ENCODE data around the gene CALHM1. TPM values are rescaled to one million over a fixed set of nuclear protein-coding genes. Genes with fewer than 3 reads are reported as not detected.
A peak's percentile ranks its signal among the peaks of the same experiment; 100 is the strongest.

The CALHM1 gene
- total RNA-seq, 1 donor from 2014 or later = not detected

DNA sequence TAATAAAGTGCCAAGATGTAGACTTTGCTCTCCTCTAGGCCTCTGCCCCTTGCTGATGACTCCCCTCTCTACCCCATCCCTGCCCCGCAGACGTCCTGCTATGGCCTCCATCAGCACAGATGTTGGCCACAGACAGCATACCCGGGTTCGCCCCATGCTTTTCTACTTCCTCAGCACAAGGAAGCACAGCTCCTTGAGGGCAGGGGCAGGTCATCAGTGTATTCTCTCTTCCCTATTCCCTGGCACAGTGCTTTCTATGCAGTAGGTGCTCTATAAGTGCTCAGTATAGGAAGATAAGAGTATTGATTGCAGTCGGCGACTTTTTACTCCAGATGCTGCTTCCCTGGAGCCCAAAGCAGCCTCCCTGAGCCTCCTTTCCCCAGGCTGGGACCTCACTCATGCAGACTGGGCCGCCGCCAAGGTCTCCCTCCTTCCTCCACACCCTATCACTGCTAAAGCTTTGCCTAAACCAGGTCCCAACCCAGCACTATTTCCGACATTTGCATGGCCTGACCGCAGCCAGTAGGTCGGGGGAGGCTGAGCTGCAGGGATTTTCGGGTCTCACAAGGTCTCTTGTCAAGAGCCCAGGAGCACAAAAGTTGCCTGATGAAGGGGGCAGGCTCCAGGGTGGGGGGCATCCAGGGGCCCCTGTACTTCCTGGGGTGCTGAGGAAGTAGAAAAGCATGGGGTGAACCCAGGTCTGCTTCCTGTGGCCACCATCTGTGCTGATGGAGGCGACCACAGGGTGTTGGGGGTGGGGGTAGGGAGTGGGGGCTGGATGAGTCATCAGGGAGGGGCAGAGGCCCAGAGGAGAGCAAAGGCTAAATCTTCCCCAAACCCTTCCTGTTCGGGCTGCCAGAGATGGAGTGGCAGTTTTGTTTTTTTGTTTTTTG lies 12.3 kb upstream of the CALHM1 start:
- H3K4me3 Mint-ChIP-seq (ENCODE audit: unreplicated experiment) = no peak overlapping the region
- no peaks in the 10 kb centered on the region for H3K27me3 Mint-ChIP-seq (ENCODE audit: unreplicated experiment)
- TF ChIP-seq, protein P1, sequence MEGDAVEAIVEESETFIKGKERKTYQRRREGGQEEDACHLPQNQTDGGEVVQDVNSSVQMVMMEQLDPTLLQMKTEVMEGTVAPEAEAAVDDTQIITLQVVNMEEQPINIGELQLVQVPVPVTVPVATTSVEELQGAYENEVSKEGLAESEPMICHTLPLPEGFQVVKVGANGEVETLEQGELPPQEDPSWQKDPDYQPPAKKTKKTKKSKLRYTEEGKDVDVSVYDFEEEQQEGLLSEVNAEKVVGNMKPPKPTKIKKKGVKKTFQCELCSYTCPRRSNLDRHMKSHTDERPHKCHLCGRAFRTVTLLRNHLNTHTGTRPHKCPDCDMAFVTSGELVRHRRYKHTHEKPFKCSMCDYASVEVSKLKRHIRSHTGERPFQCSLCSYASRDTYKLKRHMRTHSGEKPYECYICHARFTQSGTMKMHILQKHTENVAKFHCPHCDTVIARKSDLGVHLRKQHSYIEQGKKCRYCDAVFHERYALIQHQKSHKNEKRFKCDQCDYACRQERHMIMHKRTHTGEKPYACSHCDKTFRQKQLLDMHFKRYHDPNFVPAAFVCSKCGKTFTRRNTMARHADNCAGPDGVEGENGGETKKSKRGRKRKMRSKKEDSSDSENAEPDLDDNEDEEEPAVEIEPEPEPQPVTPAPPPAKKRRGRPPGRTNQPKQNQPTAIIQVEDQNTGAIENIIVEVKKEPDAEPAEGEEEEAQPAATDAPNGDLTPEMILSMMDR (IDR thresholded peaks at IDR 0.05) = no peak
- no peak for DNase-seq (ENCODE audit: extremely low spot score, unreplicated experiment)
- no peaks in the 10 kb centered on the region for H3K36me3 Mint-ChIP-seq (ENCODE audit: unreplicated experiment)
- H3K4me1 Mint-ChIP-seq (ENCODE audit: unreplicated experiment) = peaks cover 20% of the 10 kb centered on the region
- H3K27ac Mint-ChIP-seq (ENCODE audit: unreplicated experiment) = no peak overlapping the region
- H3K9me3 Mint-ChIP-seq (ENCODE audit: unreplicated experiment) = no peaks in the 10 kb centered on the region

DNA sequence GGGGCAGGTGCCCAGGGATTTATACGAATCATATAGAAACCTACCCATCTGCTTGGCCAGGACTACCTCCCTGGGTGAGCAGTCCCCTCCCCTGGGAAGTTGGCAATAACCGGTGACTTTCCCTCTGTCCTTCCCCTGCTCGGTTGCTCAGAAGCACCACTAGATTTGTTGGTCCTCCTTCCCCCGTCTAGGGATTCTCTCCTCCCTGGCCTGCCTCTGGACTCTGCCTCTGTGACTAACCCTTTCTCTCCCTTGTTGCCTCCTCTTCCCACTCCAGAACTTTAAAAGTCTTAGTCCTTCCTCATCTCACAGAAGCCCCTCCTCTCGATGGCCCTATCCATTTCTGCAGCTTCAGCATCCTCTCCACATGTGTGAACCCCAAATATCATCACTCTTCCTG lies 10.5 kb upstream of the CALHM1 start:
- H3K4me3 Mint-ChIP-seq (ENCODE audit: unreplicated experiment) = no peak overlapping the region
- DNase-seq (ENCODE audit: extremely low spot score, unreplicated experiment) = no peak

DNA sequence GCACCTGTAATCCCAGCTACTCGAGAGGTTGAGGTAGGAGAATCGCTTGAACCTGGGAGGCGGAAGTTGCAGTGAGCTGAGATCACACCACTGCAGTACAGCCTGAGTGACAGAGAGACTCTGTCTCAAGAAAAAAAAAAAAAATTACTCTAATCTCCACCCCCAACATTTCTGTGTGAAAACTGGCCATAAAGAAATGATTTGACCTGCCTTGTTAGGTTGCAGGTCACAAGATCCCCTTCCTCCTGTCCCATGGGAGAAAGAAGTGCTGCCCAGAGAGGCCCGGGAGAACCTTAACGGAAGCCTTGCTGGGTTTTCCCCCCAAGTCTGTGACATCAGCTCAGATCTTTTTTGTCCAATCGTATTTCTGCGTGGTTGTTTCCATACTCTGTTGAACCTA lies 8.7 kb upstream of the CALHM1 start:
- DNase-seq (ENCODE audit: extremely low spot score, unreplicated experiment) = no peak
- no peaks in the 10 kb centered on the region for H3K9me3 Mint-ChIP-seq (ENCODE audit: unreplicated experiment)
- peaks cover 20% of the 10 kb centered on the region for H3K4me1 Mint-ChIP-seq (ENCODE audit: unreplicated experiment)
- TF ChIP-seq, protein P1 (IDR thresholded peaks at IDR 0.05) = no peak
- no peaks in the 10 kb centered on the region for H3K36me3 Mint-ChIP-seq (ENCODE audit: unreplicated experiment)
- H3K4me3 Mint-ChIP-seq (ENCODE audit: unreplicated experiment) = no peak overlapping the region
- no peaks in the 10 kb centered on the region for H3K27me3 Mint-ChIP-seq (ENCODE audit: unreplicated experiment)
- no peak overlapping the region for H3K27ac Mint-ChIP-seq (ENCODE audit: unreplicated experiment)

More for the DNA sequence above, 10.5 kb upstream of the CALHM1 start:
- H3K4me1 Mint-ChIP-seq (ENCODE audit: unreplicated experiment) = peaks cover 20% of the 10 kb centered on the region
- TF ChIP-seq, protein P1 (IDR thresholded peaks at IDR 0.05) = no peak
- H3K27ac Mint-ChIP-seq (ENCODE audit: unreplicated experiment) = no peak overlapping the region
- H3K36me3 Mint-ChIP-seq (ENCODE audit: unreplicated experiment) = no peaks in the 10 kb centered on the region
- no peaks in the 10 kb centered on the region for H3K9me3 Mint-ChIP-seq (ENCODE audit: unreplicated experiment)
- H3K27me3 Mint-ChIP-seq (ENCODE audit: unreplicated experiment) = no peaks in the 10 kb centered on the region

DNA sequence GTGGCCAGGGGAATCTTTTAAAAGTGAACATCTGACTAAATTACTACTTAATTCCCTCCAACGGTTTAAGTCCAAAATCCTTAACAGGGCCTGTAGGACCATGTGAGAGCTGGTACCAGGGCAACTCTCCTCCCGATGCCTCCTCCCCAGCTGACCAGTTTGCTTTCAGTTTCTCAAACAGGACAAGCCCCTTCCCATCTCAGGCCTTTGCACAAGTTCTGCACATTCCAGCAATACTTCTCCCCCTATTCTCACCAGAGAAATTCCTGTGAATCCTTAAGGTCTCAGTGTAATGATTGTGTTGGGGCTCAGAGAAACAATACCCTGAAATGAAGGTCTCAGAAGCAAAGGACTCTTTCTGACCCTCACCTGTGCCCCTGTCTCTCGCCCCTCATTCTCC lies 8.0 kb upstream of the CALHM1 start:
- TF ChIP-seq, protein P1 (IDR thresholded peaks at IDR 0.05) = no peak
- H3K27me3 Mint-ChIP-seq (ENCODE audit: unreplicated experiment) = no peaks in the 10 kb centered on the region
- H3K4me3 Mint-ChIP-seq (ENCODE audit: unreplicated experiment) = no peak overlapping the region
- H3K4me1 Mint-ChIP-seq (ENCODE audit: unreplicated experiment) = peaks cover 18% of the 10 kb centered on the region
- no peaks in the 10 kb centered on the region for H3K9me3 Mint-ChIP-seq (ENCODE audit: unreplicated experiment)
- H3K27ac Mint-ChIP-seq (ENCODE audit: unreplicated experiment) = peak overlapping the region; percentile 23
- DNase-seq (ENCODE audit: extremely low spot score, unreplicated experiment) = no peak
- H3K36me3 Mint-ChIP-seq (ENCODE audit: unreplicated experiment) = no peaks in the 10 kb centered on the region

DNA sequence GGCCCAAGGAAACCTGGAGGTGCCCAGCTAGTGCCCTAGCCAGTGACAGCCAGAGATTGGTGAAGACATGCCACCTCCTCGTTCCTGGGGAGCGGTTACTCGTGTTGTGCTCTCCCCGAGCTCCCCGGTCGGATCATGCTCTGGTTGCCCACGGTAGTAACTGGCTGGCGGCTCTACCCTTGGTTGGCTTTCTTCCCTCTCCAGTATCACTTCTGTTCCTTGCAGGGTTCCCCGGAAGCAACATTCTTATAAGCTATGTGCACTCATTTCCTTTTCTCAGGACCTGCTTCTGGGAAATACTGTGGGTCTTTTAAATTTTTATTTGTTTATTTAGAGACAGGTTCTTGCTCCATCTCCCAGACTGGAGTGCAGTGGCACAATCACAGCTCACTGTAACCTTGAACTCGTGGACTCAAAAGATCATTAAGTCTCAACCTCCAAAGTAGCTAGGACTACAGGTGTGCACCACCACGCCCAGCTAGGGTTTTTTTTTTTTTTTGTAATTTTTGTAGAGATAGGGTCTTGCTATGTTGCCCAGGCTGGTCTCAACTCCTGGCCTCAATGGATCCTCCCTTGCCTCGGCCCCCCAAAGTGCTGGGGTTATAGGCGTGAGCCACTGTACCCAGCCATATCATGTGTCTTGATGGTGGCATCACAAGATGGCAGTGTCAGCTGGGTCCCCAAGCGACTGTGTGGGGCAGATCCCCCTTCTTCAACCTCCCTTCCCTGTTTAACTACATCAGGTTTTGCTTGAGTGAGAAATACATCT lies 6.9 kb upstream of the CALHM1 start:
- Mint-ChIP-seq H3K9me3 (ENCODE audit: unreplicated experiment) (no peaks in the 10 kb centered on the region), H3K27ac (ENCODE audit: unreplicated experiment) (no peak overlapping the region), H3K4me1 (ENCODE audit: unreplicated experiment) (peaks cover 11% of the 10 kb centered on the region), H3K36me3 (ENCODE audit: unreplicated experiment) (no peaks in the 10 kb centered on the region), H3K4me3 (ENCODE audit: unreplicated experiment) (no peak overlapping the region), H3K27me3 (ENCODE audit: unreplicated experiment) (no peaks in the 10 kb centered on the region)
- TF ChIP-seq, protein P1 (IDR thresholded peaks at IDR 0.05) = no peak
- no peak for DNase-seq (ENCODE audit: extremely low spot score, unreplicated experiment)

Measured in osteocyte (in vitro differentiated cells).